SKM-1 treated with dmso at 0.1 percent for 144 hours (cell line): ENCODE measurements around the gene EBF3.

Source experiments
- DNase-seq: peaks from one replicate; lab custom pipeline; 2025; ENCODE audit not compliant: unreplicated experiment; lab: John Stamatoyannopoulos, UW

Gene EBF3

GRCh38 chr10:129839285-129840195 lies 124.5 kb downstream of the EBF3 start:
- DNase-seq: no peak

- DNase-seq: no peak
Observed at GRCh38 chr10:129838794-129839193, 125.3 kb downstream of the EBF3 start.

GRCh38 chr10:129837909-129838582 lies 126.0 kb downstream of the EBF3 start:
- DNase-seq: no peak

- DNase-seq: no peak
Observed at GRCh38 chr10:129836253-129836652, 127.8 kb downstream of the EBF3 start.

- no peak for DNase-seq
Observed at GRCh38 chr10:129833994-129834739, 129.9 kb downstream of the EBF3 start.

GRCh38 chr10:129833468-129833950 lies 130.6 kb downstream of the EBF3 start:
- no peak for DNase-seq

- DNase-seq: no peak
Observed at GRCh38 chr10:129832573-129833467, 131.3 kb downstream of the EBF3 start.

- DNase-seq: no peak
Observed at GRCh38 chr10:129831150-129831549, 132.9 kb downstream of the EBF3 start.

- no peak for DNase-seq
Observed at GRCh38 chr10:129825826-129826225, 138.2 kb downstream of the EBF3 start.

GRCh38 chr10:129825221-129825620 lies 138.9 kb downstream of the EBF3 start:
- no peak for DNase-seq

- DNase-seq: no peak
Observed at GRCh38 chr10:129820451-129820850, 143.6 kb downstream of the EBF3 start.

- DNase-seq: no peak
Observed at GRCh38 chr10:129816656-129817045, 147.4 kb downstream of the EBF3 start.

- DNase-seq: no peak
Observed at GRCh38 chr10:129815898-129816655, 148.0 kb downstream of the EBF3 start.

- no peak for DNase-seq
Observed at GRCh38 chr10:129814681-129815646, 149.1 kb downstream of the EBF3 start.

GRCh38 chr10:129812398-129812797 lies 151.7 kb downstream of the EBF3 start:
- DNase-seq: no peak

GRCh38 chr10:129811208-129811607 lies 152.9 kb downstream of the EBF3 start:
- no peak for DNase-seq

- DNase-seq: no peak
Observed at GRCh38 chr10:129809841-129810240, 154.2 kb downstream of the EBF3 start.

- no peak for DNase-seq
Observed at GRCh38 chr10:129809431-129809830, 154.6 kb downstream of the EBF3 start.
